Heart left ventricle (tissue), 16 donors: ENCODE measurements around the gene CHAT. TPM values are rescaled to one million over a fixed set of nuclear protein-coding genes. Genes with fewer than 3 reads are reported as not detected.
A peak's percentile ranks its signal among the peaks of the same experiment; 100 is the strongest.
"Not testable (repeated sequence)": the region's sequence is repeated elsewhere in the genome, so short reads cannot be mapped to it uniquely, and the experiment has no call there.

Experiments used
- ATAC-seq, 4 donors: fragments of 200-7000 bp; cut with Tn5 transposase; one replicate each; pipeline ENCODE4 v1.9.1; 2020 to 2022; ENCODE audit warnings: moderate library complexity in 4 of 4, mild to moderate bottlenecking in 3 of 4, moderate number of reproducible peaks in 1 of 4
- DNase-seq, 5 donors: peaks; one replicate each; pipeline ENCODE4 v3.0.0-alpha.2; 2020
- H3K27ac ChIP-seq, 12 donors: fragments of 200-600 bp; sonication (generic) in 4 of 12; one replicate each; pipeline versions ENCODE4 v1.5.0 to v1.8.0; 2016 to 2022; ENCODE audit warnings: mild to moderate bottlenecking in 2 of 12
- H3K27me3 ChIP-seq, 9 donors: fragments of 200-600 bp; sonication (generic) in 2 of 9; one replicate each; pipeline versions ENCODE4 v1.5.1 to v1.8.0; 2016 to 2022; ENCODE audit warnings: mild to moderate bottlenecking in 3 of 9
- H3K36me3 ChIP-seq, 9 donors: fragments of 200-600 bp; sonication (generic) in 2 of 9; one replicate each; pipeline versions ENCODE4 v1.5.0 to v1.8.0; 2018 to 2022; ENCODE audit warnings: mild to moderate bottlenecking in 2 of 9
- H3K4me1 ChIP-seq, 12 donors: fragments of 200-600 bp; sonication (generic) in 4 of 12; one replicate each; pipeline versions ENCODE4 v1.5.0 to v1.8.0; 2016 to 2022; ENCODE audit warnings: mild to moderate bottlenecking in 3 of 12
- H3K4me3 ChIP-seq, 12 donors: fragments of 200-600 bp; sonication (generic) in 4 of 12; one replicate each; pipeline versions ENCODE4 v1.5.0 to v1.8.0; 2017 to 2022; ENCODE audit warnings: mild to moderate bottlenecking in 9 of 12, moderate library complexity in 4 of 12
- H3K9me3 ChIP-seq, 12 donors: fragments of 200-600 bp; sonication (generic) in 4 of 12; one replicate each; pipeline versions ENCODE4 v1.5.0 to v1.8.0; 2016 to 2022; ENCODE audit warnings: mild to moderate bottlenecking in 1 of 12
- CTCF ChIP-seq, 12 donors: fragments of 200-600 bp; sonication (generic) in 4 of 12; IDR thresholded peaks; one replicate each; pipeline versions ENCODE4 v1.5.0 to v1.8.0; 2018 to 2022; ENCODE audit warnings: antibody characterized with exemption in 12 of 12, mild to moderate bottlenecking in 5 of 12
- POLR2A ChIP-seq, 2 donors: fragments of 450-650 bp; IDR thresholded peaks; one replicate each; pipeline ENCODE4 v1.6.1; 2017; ENCODE audit warnings: antibody characterized with exemption in 2 of 2, mild to moderate bottlenecking in 2 of 2, moderate library complexity in 2 of 2
- WGBS, 4 donors: extraction: QIAGEN DNeasy Blood & Tissue Kit in 2 of 4; methylation state at CpG; one replicate each; pipeline versions ENCODE4 v1.1.5 to v1.1.7; 2013 to 2018; 5-methylcytosine and 5-hydroxymethylcytosine counted together
- intact Hi-C, 10 donors: fragments of 100-400 bp; cut with DNase I; formaldehyde crosslinking; loops; one replicate each; pipeline versions ENCODE4 v1.11.1 to v1.14.2; 2022
- polyA plus RNA-seq, 2 donors: library from polyadenylated mRNA; stranded (reverse); fragments of 200-250 nt; gene quantifications; one replicate each; pipeline ENCODE4 v1.2.3, GENCODE V29; 2013
- total RNA-seq, 9 donors: library from RNA; depleted of rRNA in 2 of 9; stranded (reverse); fragments of >200 nt in 2 of 9; fragmentation: NEBNext Ultra II Directional in 3 of 9; extraction: Animal tissue kit (Norgen Biotek cat#: 25700) in 3 of 9; gene quantifications; one replicate each; pipeline versions ENCODE4 v1.1.0 to v1.2.4, GENCODE V29; 2016 to 2023
- donor health status: ischemic (EF 13 %, LVEDD 7.1; RV severe dilation, severe dysfunction).
- donor health status: healthy with polysubstance abuse.
- donor health status: DM: no; HTN: yes; CAD: no.
- donor health status: DM: no; HTN: no; CAD: no.
- donor health status: ischemic (EF 25% LVEDD 6.9; RV normal size, moderate dysfunction).
- donor health status: ischemic (EF 25% LVEDD 5.7; RV mildly dilated, moderate dysfunction).
- donor health status: healthy.
- donor health status: DM: yes; HTN: yes; CAD: no.
- donor health status: ischemic (EF 35%, LVEDD 5.7; RV mildly dilated, moderate dysfunction).
- donor health status: nonischemic (EF 11% LVEDD 7.7; RV severe dilation, severe dysfunction).
- donor health status: DM: yes; HTN: yes; CAD: no.
- donor health status: PGD.
- donor health status: ischemic (EF 29% LVEDD 5.4; RV normal size, mild dysfunction).
- donor health status: nonischemic (EF 23%, LVEDD 6.1; RV moderate dilation, normal function).

CHAT gene
- total and polyA plus RNA-seq, 11 donors: not detected

- WGBS, 4 donors: 55 to 71% (median 63%) methylated on average over 2 of the region's 2 CpGs
- peaks cover 0 to 21% (median 2%) of the 10 kb centered on the region in 9 donors for H3K27me3 ChIP-seq
- ATAC-seq: no peak
Observed at GRCh38 chr10:49667991-49668390, 54.2 kb downstream of the CHAT start.

GRCh38 chr10:49668684-49669083 lies 54.8 kb downstream of the CHAT start:
- ATAC-seq (no peak), DNase-seq (no peak)
- WGBS, 4 donors: 54 to 69% (median 57%) methylated on average over 6 of the region's 6 CpGs
- Histone ChIP-seq H3K9me3 (peaks cover 0 to 6% (median 0%) of the 10 kb centered on the region in 12 donors), H3K36me3 (no peaks in the 10 kb centered on the region), H3K27ac (no peak overlapping the region), H3K4me1 (no peaks in the 10 kb centered on the region), H3K4me3 (no peak overlapping the region), H3K27me3 (peaks cover 0 to 27% (median 2%) of the 10 kb centered on the region in 9 donors)
- TF ChIP-seq POLR2A (IDR thresholded peaks at IDR 0.05): no peak
- no peak for TF ChIP-seq CTCF (IDR thresholded peaks at IDR 0.05)
- intact Hi-C loops: no loop called here

More at GRCh38 chr10:49667991-49668390, 54.2 kb downstream of the CHAT start:
- Histone ChIP-seq H3K27ac (no peak overlapping the region), H3K36me3 (no peaks in the 10 kb centered on the region), H3K9me3 (peaks cover 0 to 6% (median 0%) of the 10 kb centered on the region in 12 donors), H3K4me1 (no peaks in the 10 kb centered on the region), H3K4me3 (no peak overlapping the region)
- DNase-seq: no peak
- TF ChIP-seq POLR2A (IDR thresholded peaks at IDR 0.05): no peak
- no peak for TF ChIP-seq CTCF (IDR thresholded peaks at IDR 0.05)
- intact Hi-C loops: no loop called here

GRCh38 chr10:49678827-49679479 lies 65.1 kb downstream of the CHAT start:
- Histone ChIP-seq H3K4me1 (peaks cover 0 to 8% (median 0%) of the 10 kb centered on the region in 12 donors), H3K27me3 (peaks cover 0 to 27% (median 3%) of the 10 kb centered on the region in 9 donors), H3K27ac (no peak overlapping the region), H3K9me3 (peaks cover 0 to 25% (median 3%) of the 10 kb centered on the region in 12 donors), H3K36me3 (no peaks in the 10 kb centered on the region), H3K4me3 (peak overlapping the region in 3 of 12 donors; percentile 3 to 20 (median 16))
- DNase-seq: no peak
- ATAC-seq: no peak
- intact Hi-C loops: no loop called here
- 11 to 18% (median 14%) methylated on average over 19 of the region's 19 CpGs for WGBS, 4 donors
- TF ChIP-seq POLR2A (IDR thresholded peaks at IDR 0.05) (no peak), CTCF (IDR thresholded peaks at IDR 0.05) (no peak)

GRCh38 chr10:49679480-49679893 lies 65.7 kb downstream of the CHAT start, which contains the start of gene C10orf53:
Gene C10orf53, plus strand, starts transcription at chr10:49679651. Its CDS starts 47 bp downstream, at chr10:49679698.
- peak; percentile 71 to 95 (median 90) for ATAC-seq
- TF ChIP-seq CTCF (IDR thresholded peaks at IDR 0.05): no peak
- TF ChIP-seq POLR2A (IDR thresholded peaks at IDR 0.05): no peak
- Histone ChIP-seq H3K36me3 (no peaks in the 10 kb centered on the region), H3K27ac (no peak within 1 kb of the TSS), H3K27me3 (peaks cover 0 to 27% (median 3%) of the 10 kb centered on the region in 9 donors), H3K4me1 (peaks cover 0 to 8% (median 0%) of the 10 kb centered on the region in 12 donors), H3K4me3 (peak within 1 kb of the TSS in 3 of 12 donors; percentile 3 to 20 (median 16)), H3K9me3 (peaks cover 0 to 25% (median 3%) of the 10 kb centered on the region in 12 donors)
- intact Hi-C loops: no loop called here
- 7 to 14% (median 9%) methylated on average over 21 to 36 of the region's 36 CpGs for WGBS, 4 donors
- peak in 3 of 5 donors; percentile 31 to 35 (median 34) for DNase-seq

GRCh38 chr10:49682449-49682848 lies 68.6 kb downstream of the CHAT start:
- DNase-seq, intact Hi-C loops, H3K4me1 ChIP-seq, ATAC-seq, H3K36me3 ChIP-seq, H3K4me3 ChIP-seq, H3K27ac ChIP-seq: not testable (repeated sequence)
- H3K9me3 ChIP-seq: peaks cover 0 to 32% (median 3%) of the 10 kb centered on the region in 12 donors
- 59 to 87% (median 78%) methylated on average over 2 to 5 of the region's 5 CpGs for WGBS, 4 donors
- H3K27me3 ChIP-seq: peaks cover 0 to 27% (median 3%) of the 10 kb centered on the region in 9 donors
